Posterior cingulate gyrus (tissue), 11 donors: Measurements from ENCODE around the gene DENND1A.

Source experiments
- DNase-seq, 10 donors: peaks; one replicate each; pipeline versions ENCODE4 v3.0.0 to v3.0.0-alpha.2; 2020 to 2021; ENCODE audit warnings: mixed read lengths in 3 of 10
- intact Hi-C: fragments of 100-400 bp; cut with DNase I; formaldehyde crosslinking; loops from one replicate; pipeline ENCODE4 v1.15.1; 2023

Gene DENND1A

DNA sequence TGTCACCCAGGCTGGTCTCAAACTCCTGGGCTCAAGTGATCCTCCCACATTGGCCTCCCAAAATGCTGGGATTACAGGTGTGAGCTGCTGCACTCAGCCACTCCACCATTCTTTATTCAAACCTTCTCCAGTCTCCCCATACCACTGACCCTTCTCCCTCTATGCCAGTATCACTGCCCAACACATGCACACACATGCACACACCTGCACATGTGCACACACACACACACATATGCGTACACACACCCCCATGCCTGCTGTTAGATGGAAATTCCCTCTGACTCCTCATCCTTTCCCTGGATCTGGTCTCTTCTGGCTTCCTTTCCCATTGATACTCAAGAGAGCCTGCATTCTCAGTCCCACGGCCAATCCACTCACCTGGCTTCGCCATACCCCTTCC, 404.0 kb downstream of the DENND1A start:
- no peak for DNase-seq
- intact Hi-C loops, result no loop called here

DNA sequence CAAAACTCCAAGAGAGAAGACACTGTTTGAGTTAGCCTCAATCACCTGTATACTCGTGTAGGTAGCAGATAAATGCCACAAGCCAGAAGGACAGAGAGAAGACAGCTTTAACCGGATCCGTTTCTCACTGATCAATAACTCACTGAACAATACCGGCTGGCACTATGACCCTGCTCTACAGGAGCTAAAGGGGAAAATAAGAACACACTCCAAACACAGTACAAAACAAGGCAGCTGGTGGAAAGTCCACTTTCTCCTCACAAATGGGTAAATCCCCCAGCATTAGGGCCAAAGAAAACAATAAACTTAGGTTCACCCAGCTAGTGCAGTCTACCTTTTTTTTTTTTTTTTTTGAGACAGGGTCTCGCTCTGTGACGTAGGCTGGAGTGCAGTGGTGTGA, 404.5 kb downstream of the DENND1A start:
- no peak for DNase-seq
- intact Hi-C loops, result no loop called here

DNA sequence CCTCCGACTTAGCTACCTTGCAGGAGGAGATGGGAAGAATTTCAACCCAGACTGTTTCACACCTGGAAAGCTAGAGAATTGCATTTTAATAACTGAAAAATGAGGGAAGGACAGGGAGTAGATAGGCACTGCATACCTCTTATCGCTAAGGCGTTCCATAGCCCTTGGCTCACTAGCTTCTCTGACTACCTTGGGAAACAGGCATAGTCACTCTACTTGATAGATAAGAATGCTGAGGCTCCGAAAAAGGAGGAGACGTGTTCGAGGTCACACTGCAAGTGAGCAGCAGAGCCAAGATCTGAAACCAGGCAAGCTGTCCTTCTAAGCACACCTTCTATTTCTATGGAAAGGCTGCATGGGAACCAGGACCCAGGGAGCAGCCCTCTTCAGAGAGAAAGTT, 405.1 kb downstream of the DENND1A start:
- DNase-seq, result no peak
- intact Hi-C loops, result no loop called here

DNA sequence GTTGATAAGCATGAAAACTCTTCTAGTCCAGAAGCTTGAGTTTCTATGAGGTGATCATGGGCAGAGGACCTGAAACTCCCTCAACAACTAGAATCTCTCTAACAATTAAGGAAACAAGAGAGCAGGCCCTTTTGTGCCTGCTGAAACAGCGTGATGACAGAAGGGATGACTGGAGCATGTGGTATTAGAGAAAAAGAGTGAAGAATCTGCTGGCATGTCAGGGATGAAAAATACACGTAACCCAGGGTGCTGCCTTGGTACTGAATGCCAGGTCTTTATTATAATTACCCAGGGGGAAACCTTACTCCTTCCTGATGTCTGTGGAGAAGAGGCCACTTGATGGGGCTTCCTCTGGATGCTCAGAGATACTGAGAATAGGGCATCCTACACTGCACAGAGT, 406.1 kb downstream of the DENND1A start:
- DNase-seq, result no peak
- intact Hi-C loops, result no loop called here

DNA sequence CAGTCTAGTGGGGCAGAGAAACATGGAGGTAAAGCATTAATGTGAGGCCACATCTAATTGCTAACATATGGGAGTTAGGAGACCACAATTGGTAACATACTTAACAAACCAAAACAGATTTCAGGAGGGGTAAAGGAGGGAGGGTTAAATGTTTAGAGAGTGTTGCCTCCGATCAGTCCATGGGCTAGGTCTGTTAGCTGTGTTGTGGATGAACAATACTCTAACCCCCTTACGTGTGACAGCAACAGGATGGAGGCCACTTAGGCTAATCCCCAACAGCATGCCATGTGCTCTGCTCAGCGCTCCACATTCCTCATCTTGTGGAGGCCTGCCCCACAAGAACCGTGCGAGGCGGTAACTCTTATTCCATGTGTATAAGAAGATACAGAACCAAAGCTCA, 406.9 kb downstream of the DENND1A start:
- no peak for DNase-seq
- intact Hi-C loops, result no loop called here

DNA sequence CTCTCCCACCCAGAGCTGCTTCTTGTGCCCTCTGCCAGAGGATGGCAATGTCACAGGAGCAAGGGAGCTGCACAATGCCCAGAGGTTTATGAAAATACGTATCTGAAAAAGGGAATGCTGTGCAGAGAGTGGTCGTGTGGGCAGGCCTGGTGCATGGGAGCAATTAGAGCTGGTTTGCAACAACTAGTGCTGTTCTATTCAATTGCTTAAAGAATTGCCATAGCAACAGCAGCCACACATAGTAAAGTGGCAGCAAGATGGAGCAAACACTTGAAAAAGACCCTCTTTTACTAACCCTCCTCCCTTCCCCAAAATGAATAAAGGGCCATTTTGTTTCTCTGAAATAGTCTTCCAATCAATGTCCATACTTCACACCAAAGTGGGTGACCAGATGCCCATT, 407.7 kb downstream of the DENND1A start:
- DNase-seq, result no peak
- intact Hi-C loops, result no loop called here

DNA sequence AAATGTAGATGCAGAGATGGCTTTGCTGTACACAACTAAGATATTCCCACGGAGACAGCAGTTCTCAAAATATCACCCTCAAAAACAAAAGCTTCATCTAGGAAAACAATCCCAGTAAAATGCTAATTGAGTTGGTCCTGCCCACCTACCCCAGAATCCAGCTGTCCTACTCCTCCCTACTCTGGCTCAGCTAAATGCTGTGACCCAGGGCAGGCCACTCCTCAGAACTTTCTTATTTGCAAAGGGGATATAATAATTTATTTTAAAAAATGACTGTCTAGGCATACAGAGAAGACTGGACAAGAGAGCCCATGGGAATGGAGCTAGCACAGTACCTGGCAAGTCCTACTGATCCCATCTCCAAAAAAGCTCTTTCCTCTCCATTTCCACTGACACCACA, 411.6 kb downstream of the DENND1A start:
- intact Hi-C loops, result loop anchor here (10.0 kb wide), 1 partner anchor 114 kb away; no protein-coding TSS in a partner anchor
- DNase-seq, result no peak

DNA sequence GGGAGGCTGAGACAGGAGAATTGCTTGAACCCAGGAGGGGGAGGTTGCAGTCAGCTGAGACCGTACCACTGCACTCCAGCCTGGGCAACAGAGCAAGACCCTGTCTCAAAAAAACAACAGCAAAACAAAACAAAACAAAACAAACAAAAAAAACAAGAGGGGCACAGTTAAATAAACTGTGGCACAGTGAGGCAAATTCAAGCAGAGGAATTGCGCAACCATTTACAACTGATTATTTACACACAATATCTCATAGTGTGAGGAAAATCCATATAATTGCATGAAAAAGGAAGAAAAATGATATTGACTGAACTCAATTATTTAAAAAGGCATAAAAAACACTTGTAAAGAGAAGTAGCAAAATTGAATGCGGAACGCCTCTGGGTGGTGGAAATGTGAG, 412.4 kb downstream of the DENND1A start:
- intact Hi-C loops, result loop anchor here (10.0 kb wide), 1 partner anchor 113 kb away; no protein-coding TSS in a partner anchor
- no peak for DNase-seq

DNA sequence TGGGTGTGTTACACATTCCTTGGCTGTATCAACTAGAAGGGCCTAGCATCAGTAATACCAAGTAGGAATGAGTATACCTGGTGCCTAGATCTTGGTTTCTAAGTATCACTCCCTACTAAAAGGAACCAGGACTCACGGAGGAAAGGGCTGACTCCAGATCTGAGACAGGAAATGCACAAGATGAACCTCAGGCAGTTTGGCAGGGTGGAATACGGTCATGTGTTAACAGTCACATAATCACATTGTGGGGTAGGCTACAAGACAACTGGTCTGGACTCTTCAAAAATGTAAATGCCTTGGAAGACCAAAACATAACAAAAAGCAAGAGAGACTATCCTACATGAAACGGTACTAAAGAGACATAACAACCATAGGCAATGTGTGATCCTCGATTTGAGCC, 415.2 kb downstream of the DENND1A start:
- intact Hi-C loops, result loop anchor here (10.0 kb wide), 1 partner anchor 110 kb away; no protein-coding TSS in a partner anchor
- no peak for DNase-seq

DNA sequence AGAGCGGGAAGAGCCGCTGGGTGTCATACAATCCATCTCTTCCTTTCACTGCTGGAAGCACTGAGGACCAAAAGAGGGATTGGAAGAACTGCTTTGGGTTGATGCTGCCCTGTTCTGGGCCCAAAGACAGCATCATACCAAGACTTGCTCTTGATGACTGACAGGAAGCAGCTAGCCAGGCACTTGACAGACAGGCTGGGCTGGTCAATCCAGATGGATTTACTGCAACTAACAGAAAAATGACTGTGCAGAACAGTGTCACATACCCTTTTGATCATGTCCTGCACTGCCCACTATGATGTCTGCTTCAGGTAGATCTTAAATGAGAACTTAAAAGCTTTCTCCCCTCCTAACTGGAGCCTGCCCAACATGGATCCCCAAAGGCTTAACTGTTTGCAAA, 416.4 kb downstream of the DENND1A start:
- no peak for DNase-seq
- intact Hi-C loops, result loop anchor here (10.0 kb wide), 1 partner anchor 109 kb away; no protein-coding TSS in a partner anchor

DNA sequence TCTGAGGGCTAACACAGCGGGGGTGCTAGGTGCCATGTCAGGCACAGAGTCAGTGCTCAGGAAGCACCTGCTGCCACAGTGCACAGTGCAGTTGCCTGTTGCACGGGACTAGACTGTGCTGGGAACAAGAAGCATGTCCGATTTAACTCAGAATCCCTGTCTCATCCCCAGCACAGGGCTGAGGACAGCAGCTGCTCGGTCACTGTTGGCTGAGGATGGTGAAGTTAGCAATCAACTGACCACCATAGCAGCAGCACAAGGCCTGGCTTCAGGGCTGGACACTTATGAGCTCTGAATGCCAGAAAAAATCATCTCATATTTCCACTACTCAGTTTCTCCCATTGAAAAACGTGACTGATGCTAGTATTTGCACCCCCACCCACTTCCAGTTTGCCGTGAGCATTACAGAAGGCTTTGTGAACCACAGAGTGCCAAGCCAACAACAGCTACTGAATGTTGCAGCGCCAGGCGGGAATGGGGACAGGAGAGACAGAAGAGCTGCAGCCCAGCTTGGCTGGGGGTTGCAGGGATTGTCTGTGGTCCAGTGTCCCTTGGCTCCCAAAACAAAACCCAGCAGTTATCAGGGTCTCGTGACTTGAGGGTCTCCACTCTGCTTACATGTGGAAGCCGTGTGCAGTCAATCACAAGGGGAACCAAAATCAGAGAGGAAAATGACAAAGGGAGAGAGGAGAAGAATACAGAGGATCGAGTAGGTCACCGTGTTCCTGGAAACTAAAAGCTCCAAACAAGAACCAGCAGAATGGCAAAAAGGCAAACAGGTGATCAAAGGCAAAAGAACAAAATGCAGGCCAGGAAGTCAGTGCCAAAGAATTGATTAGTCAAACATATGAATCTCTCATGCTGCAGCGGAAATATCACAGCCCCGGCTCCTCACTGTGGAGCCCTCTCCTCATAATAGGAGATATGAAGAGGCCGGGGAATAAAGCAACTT, 418.3 kb downstream of the DENND1A start:
- intact Hi-C loops, result loop anchor here (10.0 kb wide), 1 partner anchor 107 kb away; no protein-coding TSS in a partner anchor
- DNase-seq, result peak in 5 of 10 donors; percentile 11 to 83 (median 21)

DNA sequence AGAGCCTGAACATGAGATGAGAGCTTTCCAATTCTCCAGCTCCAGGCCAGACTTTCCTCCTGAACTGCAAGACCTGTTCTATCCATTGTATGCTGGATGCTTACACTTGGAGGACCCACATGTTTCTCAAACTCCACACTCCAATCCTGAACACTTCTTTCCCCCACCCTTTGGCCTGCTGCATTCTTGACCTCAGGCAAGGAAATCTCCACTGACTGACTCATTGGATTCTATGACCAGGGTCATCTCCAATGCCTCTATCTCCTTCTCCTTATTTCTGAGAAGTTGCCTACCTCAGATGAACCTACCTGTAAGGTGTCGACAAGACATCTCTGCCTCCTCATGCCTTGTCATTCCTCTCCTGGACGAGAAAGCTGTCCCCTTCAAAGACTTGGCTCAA, 420.3 kb downstream of the DENND1A start:
- intact Hi-C loops, result loop anchor here (10.0 kb wide), 1 partner anchor 105 kb away; no protein-coding TSS in a partner anchor
- DNase-seq, result no peak

DNA sequence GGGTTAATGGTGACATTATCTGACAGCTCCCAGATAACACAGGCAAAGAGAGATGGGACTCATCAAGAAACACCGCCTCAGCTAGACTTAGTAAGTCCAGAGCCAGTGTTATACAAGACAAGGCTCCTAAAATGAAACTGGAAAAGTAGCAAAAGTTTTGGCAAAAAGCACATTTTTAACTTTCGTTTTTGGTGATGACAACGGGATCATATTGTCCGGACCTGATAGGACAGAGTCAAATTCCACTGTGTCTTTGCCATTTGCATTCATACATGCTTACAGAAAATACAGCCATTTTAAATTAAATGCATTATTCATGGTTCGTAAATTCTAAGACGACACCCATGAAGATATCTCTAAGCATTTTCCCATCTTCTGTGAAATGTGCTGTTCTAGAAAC, 421.9 kb downstream of the DENND1A start:
- intact Hi-C loops, result no loop called here

DNA sequence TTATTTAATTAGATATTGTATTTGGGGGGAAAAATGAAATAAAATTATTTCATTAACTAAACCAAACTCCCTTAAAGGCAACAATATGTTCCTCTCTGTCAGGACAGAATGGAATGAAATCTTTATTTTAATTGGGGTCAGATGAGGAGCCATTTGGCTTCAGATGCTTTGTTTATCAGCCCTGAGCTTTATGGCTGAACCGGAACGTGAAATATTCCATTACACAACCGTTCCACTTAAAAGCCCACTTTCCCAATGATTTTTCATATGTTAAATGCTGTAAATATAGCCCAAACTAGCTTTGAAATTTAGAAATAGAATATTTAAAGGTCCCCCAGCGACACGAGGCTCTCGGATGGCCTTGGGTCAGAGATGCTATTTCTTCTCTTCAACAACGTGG, 424.4 kb downstream of the DENND1A start:
- intact Hi-C loops, result no loop called here
- DNase-seq, result no peak

More for the DNA sequence above, 421.9 kb downstream of the DENND1A start:
- DNase-seq, result no peak

DNA sequence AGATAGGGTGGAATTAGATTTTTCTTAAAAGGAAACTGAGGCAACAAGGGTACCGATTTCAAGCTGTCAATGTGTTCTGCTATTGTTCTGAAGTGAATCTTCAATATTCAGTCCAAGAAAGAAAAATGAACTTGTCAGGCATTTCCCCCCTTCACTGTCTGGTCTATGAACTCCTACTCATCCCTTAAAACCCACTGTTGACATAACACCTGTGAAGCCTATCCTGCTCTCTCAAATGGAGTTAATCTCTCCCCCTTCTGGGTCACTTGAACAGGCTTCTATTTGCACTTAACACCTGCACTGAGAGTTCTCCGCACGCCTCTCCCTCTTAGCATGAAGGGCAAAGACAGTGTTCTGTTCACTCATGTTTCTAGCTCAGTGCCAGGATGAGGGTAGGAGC, 429.6 kb downstream of the DENND1A start:
- intact Hi-C loops, result no loop called here
- DNase-seq, result no peak

DNA sequence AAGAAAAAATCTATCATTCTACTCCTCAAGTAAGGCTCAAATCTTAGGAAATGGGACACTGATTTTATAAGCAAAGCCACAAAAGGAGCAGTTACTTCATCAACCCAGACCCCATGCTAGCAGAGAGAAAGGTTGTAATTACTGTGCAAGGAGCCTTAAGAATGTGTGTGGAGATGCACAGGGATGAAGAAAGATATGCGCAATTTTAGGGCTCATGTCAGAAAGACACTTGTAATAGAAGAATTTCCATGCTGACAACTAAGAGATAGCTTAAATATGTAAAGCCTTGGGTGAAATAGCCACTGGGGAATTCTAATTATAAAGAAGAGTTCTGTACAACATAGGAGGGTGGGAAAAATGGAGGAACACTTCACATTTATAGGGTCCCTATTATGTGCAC, 432.1 kb downstream of the DENND1A start:
- DNase-seq, result no peak
- intact Hi-C loops, result no loop called here

DNA sequence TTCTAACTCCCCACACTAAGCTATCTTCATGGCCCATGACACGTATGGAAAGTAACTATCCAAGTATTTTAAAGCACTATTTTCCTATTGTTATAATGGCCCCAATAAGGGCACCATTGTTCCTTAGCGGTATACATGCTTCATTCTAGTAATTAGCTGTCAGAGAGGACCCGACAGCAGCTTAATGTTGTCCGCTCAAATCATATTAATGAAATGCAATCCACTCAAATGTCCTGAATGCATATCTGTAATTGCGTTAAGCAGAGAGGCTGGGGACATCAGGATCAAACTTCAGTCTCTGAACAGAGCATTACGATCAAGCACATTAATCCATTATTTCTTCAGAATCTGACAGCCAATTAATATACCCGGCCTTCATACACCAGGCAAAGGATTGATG, 434.2 kb downstream of the DENND1A start:
- no peak for DNase-seq
- intact Hi-C loops, result no loop called here

DNA sequence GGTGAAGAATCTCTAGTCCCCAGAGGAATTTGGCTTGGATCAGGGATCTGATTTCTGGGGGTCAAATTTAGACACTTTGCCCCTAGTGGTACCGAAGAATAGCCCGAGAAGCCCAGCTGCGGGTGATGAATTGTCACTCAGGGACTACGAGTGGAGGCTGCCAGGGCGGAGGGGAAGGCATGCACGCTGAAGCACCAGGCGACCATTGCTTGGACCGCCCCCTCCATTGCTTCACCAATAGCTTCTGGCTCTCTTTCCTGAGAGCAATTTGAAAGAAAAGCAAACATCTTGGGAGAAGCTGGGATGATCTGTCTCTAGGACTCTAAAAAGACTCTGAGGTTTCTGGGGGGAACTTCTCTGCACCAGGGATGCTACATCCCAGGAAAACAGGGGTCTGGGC, 436.3 kb downstream of the DENND1A start:
- intact Hi-C loops, result no loop called here
- no peak for DNase-seq

DNA sequence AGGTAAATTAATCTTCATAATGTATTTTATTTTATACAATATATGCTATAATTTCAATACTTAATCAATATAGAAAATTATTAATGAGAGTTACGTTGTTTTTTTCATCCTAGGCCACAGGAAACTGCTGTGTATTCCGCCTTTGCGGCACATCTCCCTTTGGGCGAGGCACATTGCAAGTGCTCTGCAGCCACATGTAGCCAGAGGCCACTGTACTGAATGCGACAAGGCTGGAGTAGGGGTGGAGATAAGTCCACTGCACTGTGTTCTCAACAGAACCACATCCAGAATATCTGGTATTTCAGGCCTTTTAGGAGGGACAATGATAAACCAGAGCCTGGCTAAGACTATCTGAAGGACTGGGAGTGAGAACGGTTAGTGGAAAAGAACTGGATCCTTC, 439.2 kb downstream of the DENND1A start:
- intact Hi-C loops, result no loop called here
- no peak for DNase-seq

DNA sequence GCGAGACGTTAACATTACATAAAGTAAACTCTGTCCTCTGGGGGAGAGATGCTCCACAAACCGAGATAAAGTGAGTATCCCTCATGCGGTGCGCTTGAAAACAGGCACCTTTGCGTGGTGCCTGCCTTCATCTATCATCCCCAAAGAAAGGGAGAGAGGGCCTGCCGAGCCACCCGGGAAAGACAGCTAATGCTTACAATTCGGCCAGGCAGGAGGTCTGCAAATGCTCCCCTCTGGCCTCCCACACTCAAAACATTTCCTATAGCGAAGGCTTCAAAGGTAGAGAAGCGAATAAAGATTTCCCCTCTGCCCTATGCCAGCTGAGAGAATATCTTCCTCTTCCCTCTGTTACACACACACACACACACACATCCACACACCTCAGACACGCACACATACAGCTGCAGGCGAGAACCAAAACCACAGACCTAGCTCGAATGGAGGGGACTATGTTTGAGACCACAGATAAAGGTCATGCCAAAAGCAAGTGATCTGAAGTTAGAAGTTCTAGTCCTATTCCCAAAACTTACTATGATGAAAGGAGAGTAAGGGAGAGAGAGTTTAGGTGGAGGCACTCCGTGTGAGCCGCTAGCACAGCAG, 441.1 kb downstream of the DENND1A start:
- no peak for DNase-seq

DNA sequence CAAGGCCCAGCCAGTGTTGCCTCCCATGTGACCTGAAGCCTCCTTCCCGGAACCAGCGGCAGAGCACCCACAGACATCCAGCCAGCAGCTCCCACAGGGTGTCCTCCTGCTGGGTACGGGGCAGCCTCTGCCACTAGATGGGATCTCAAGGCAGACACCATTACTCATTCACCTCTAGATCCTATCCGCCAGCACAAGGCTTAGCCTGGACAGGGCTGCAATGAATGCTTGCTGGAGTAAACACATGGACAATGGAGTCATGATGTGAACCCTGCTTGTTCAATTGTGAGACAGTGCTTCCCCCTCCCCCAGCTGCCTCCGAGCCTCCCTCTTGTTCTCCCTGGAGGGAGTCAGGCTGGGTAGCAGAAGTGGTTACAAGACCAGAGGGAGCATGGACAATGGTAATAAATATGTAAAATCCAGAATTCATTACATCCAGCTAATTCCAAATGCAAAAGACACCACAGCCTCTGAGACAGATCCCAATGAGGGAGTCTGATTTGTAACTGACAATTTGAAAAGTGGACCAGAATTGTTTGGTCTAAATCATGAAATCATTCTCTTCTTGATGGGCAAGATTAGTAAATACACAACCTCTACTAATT, 441.9 kb downstream of the DENND1A start:
- intact Hi-C loops, result no loop called here
- peak in 2 of 10 donors; percentile 44 to 86 for DNase-seq

More for the DNA sequence above, 441.1 kb downstream of the DENND1A start:
- intact Hi-C loops, result no loop called here
